Upper lobe of left lung (tissue), 6 donors: ENCODE results near the gene CD300A. TPM values are rescaled to one million over a fixed set of nuclear protein-coding genes. Genes with fewer than 3 reads are reported as not detected.

Experiments
- ATAC-seq, 2 donors: fragments of 200-7000 bp; cut with Tn5 transposase; one replicate each; pipeline ENCODE4 v1.9.1; 2022; ENCODE audit warnings: mild to moderate bottlenecking in 2 of 2, moderate library complexity in 2 of 2; ENCODE audit not compliant: low FRiP score in 2 of 2
- DNase-seq, 2 donors: peaks; one replicate each; pipeline ENCODE4 v3.0.0-alpha.2; 2019 to 2020
- H3K27ac ChIP-seq, 4 donors: fragments of 200-600 bp; sonication (generic); one replicate each; pipeline ENCODE4 v1.5.1; 2016 to 2019
- H3K27me3 ChIP-seq, 4 donors: fragments of 200-600 bp; sonication (generic); one replicate each; pipeline ENCODE4 v1.5.1; 2017 to 2019
- H3K36me3 ChIP-seq, 4 donors: fragments of 200-600 bp; sonication (generic); one replicate each; pipeline ENCODE4 v1.5.1; 2016 to 2019
- H3K4me1 ChIP-seq, 4 donors: fragments of 200-600 bp; sonication (generic); one replicate each; pipeline ENCODE4 v1.5.1; 2018 to 2019
- H3K4me3 ChIP-seq, 4 donors: fragments of 200-600 bp; sonication (generic); one replicate each; pipeline ENCODE4 v1.5.1; 2017 to 2019; ENCODE audit warnings: mild to moderate bottlenecking in 2 of 4, moderate library complexity in 1 of 4
- H3K9me3 ChIP-seq, 4 donors: fragments of 200-600 bp; sonication (generic); one replicate each; pipeline ENCODE4 v1.5.1; 2018 to 2019
- CTCF ChIP-seq, 6 experiments: fragments of 450-650 bp in 4 of 6; fragments of 200-600 bp in 2 of 6; sonication (generic) in 2 of 6; IDR thresholded peaks; one replicate each; pipeline ENCODE4 v1.5.1; 2016 to 2019; ENCODE audit warnings: antibody characterized with exemption in 6 of 6
- EP300 ChIP-seq, 4 donors: sonication (generic); formaldehyde crosslinking; IDR thresholded peaks; one replicate each; pipeline ENCODE4 v1.5.1; 2017; ENCODE audit warnings: antibody characterized with exemption in 4 of 4, control low read depth in 2 of 4
- POLR2A ChIP-seq, 4 donors: fragments of 450-650 bp; IDR thresholded peaks; one replicate each; pipeline ENCODE4 v1.5.1; 2016 to 2017; ENCODE audit warnings: antibody characterized with exemption in 4 of 4, mild to moderate bottlenecking in 2 of 4
- POLR2AphosphoS5 ChIP-seq, 2 donors: sonication (generic); formaldehyde crosslinking; IDR thresholded peaks; one replicate each; pipeline ENCODE4 v1.5.1; 2017; ENCODE audit warnings: antibody characterized with exemption in 2 of 2
- WGBS, 2 donors: methylation state at CpG; one replicate each; pipeline ENCODE4 v1.1.5; 2017 to 2018; 5-methylcytosine and 5-hydroxymethylcytosine counted together
- total RNA-seq, 6 donors: library from RNA; depleted of rRNA in 4 of 6; stranded (reverse); fragments of >200 nt in 4 of 6; gene quantifications; one replicate each; pipeline versions ENCODE4 v1.1.0 to v1.2.1, GENCODE V29; 2016 to 2021
- donor health status: DM: no; HTN: no; CAD: no; lungs with moderate emphysema.
- donor health status: DM: no; HTN: yes; CAD: no; lungs with severe emphysema.

Gene CD300A
- total RNA-seq, 6 donors from 2014 or later = 10.7 to 26.5 (median 18.0) TPM

- peaks cover 0 to 13% (median 6%) of the 10 kb centered on the region in 4 donors for H3K36me3 ChIP-seq
- H3K4me1 ChIP-seq = peaks cover 28 to 47% (median 32%) of the 10 kb centered on the region in 4 donors
- H3K27me3 ChIP-seq = no peaks in the 10 kb centered on the region
- DNase-seq (peak in 1 of 2 donors; percentile 72), ATAC-seq (no peak)
- TF ChIP-seq POLR2A (IDR thresholded peaks at IDR 0.05) (no peak), POLR2AphosphoS5 (IDR thresholded peaks at IDR 0.05) (no peak), EP300 (IDR thresholded peaks at IDR 0.05) (no peak)
- no peak overlapping the region for H3K27ac ChIP-seq
- WGBS, 2 donors = 87 to 91% methylated on average over 25 to 30 of the region's 31 CpGs
- peaks cover 0 to 7% (median 1%) of the 10 kb centered on the region in 4 donors for H3K9me3 ChIP-seq
- H3K4me3 ChIP-seq = no peak overlapping the region
Measured at GRCh38 chr17:74439691-74440567, 26.5 kb upstream of the CD300A start.

DNA sequence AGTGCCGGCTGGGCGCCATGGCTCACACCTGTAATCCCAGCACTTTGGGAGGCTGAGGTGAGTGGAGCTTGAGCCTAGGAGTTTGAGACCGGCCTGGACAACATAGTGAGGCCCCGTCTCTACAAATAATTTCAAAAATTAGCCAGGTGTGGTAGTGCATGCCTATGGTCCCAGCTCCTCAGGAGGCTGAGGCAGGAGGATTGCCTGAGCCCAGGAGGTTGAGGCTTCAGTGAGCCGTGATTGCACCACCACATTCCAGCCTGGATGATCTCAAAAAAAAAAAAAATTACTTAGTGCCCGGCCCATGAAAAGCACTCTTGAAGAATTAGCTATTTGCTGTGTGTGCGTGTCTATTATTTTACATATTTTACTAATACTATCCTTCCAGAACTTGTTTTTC lies 24.9 kb upstream of the CD300A start:
- TF ChIP-seq POLR2AphosphoS5 (IDR thresholded peaks at IDR 0.05) = no peak
- no peak for TF ChIP-seq CTCF (IDR thresholded peaks at IDR 0.05)
- no peak for TF ChIP-seq POLR2A (IDR thresholded peaks at IDR 0.05)
- TF ChIP-seq EP300 (IDR thresholded peaks at IDR 0.05) = no peak
- no peak for ATAC-seq
- H3K4me1 ChIP-seq = peaks cover 43 to 50% (median 47%) of the 10 kb centered on the region in 4 donors
- WGBS, 2 donors = 86 to 88% methylated on average over 7 of the region's 7 CpGs
- H3K27ac ChIP-seq = no peak overlapping the region
- H3K36me3 ChIP-seq = peaks cover 0 to 13% (median 6%) of the 10 kb centered on the region in 4 donors
- no peak for DNase-seq
- no peak overlapping the region for H3K4me3 ChIP-seq
- no peaks in the 10 kb centered on the region for H3K27me3 ChIP-seq
- peaks cover 0 to 7% (median 1%) of the 10 kb centered on the region in 4 donors for H3K9me3 ChIP-seq

GRCh38 chr17:74442291-74442669 lies 24.2 kb upstream of the CD300A start:
- Histone ChIP-seq H3K4me3 (peak overlapping the region in 1 of 4 donors; percentile 42), H3K36me3 (peaks cover 0 to 13% (median 6%) of the 10 kb centered on the region in 4 donors), H3K27ac (peak overlapping the region; percentile 87 to 94 (median 88)), H3K27me3 (no peaks in the 10 kb centered on the region), H3K4me1 (peaks cover 49 to 54% (median 51%) of the 10 kb centered on the region in 4 donors), H3K9me3 (peaks cover 0 to 6% (median 1%) of the 10 kb centered on the region in 4 donors)
- TF ChIP-seq POLR2AphosphoS5 (IDR thresholded peaks at IDR 0.05) = no peak
- no peak for TF ChIP-seq EP300 (IDR thresholded peaks at IDR 0.05)
- TF ChIP-seq POLR2A (IDR thresholded peaks at IDR 0.05) = no peak
- TF ChIP-seq CTCF (IDR thresholded peaks at IDR 0.05) = no peak
- no peak for DNase-seq
- 78 to 88% methylated on average over 6 of the region's 6 CpGs for WGBS, 2 donors
- no peak for ATAC-seq

DNA sequence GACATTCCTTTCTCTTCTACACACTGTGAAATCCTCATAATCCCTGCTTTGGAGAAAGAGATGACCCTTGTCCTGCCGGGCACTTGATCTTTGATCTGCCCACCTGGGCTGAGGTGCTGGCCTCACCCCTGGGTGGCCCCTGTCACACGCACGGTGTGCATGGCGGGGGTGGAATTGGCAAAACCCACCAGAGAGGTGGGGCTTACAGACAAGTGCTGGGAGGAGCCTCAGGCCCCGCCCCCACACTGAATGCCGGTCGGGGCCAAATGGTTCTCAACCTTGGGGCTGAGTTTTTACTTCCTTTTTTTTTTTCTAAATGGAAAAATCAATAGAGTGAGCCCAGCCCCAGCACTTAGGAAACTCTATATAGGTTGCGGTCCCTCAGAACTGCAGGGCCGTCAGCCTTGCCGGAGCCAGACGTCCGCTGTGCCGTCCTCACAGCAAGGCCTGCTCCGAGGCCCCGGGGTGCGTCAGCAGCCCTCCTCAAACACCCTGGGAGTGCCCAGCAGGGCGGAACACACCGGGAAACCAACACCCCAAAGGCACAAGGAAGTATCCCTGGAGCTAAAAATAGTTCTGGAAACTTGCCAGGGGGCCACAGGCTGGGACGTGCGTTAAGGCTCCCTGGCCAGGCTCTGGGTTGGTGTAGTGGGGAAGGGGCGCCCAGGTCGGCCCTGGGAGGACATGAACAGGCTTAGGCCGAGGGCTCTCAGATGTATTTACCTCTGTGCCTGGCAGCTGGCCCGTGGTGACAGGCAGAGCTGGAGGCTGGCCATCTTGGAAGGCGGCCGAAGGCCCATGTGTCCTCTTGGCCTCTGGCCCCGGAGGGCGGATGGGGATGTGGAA lies 23.5 kb upstream of the CD300A start:
- peaks cover 49 to 55% (median 54%) of the 10 kb centered on the region in 4 donors for H3K4me1 ChIP-seq
- ATAC-seq (peak; percentile 86 to 91), DNase-seq (peak; percentile 94 to 95)
- TF ChIP-seq POLR2AphosphoS5 (IDR thresholded peaks at IDR 0.05) = peak; percentile 72 to 80
- peak in 3 of 6 experiments; percentile 8 to 10 (median 9) for TF ChIP-seq CTCF (IDR thresholded peaks at IDR 0.05)
- peak in 2 of 4 donors; percentile 69 to 85 for TF ChIP-seq EP300 (IDR thresholded peaks at IDR 0.05)
- TF ChIP-seq POLR2A (IDR thresholded peaks at IDR 0.05) = peak in 2 of 4 donors; percentile 42 to 79
- H3K27me3 ChIP-seq = no peaks in the 10 kb centered on the region
- peak overlapping the region; percentile 87 to 94 (median 88) for H3K27ac ChIP-seq
- H3K36me3 ChIP-seq = peaks cover 0 to 13% (median 6%) of the 10 kb centered on the region in 4 donors
- H3K4me3 ChIP-seq = peak overlapping the region in 3 of 4 donors; percentile 16 to 42 (median 26)
- WGBS, 2 donors = 8% methylated on average over 16 to 24 of the region's 28 CpGs
- H3K9me3 ChIP-seq = peaks cover 0 to 2% (median 0%) of the 10 kb centered on the region in 4 donors
